Activated gamma-delta T cell treated with anti-CD3 and anti-CD28 coated beads, Interleukin-2, amount 50 U/mL, for 16 hours (primary cell): ENCODE measurements around the gene GAL3ST3.
"Not testable (repeated sequence)": the region's sequence is repeated elsewhere in the genome, so short reads cannot be mapped to it uniquely, and the experiment has no call there.

Experiments
- DNase-seq: peaks from one replicate; pipeline ENCODE4 v3.0.0-alpha.2; 2020; ENCODE audit warnings: low read depth

The GAL3ST3 gene

GRCh38 chr11:66012946-66013761, 35.8 kb downstream of the GAL3ST3 start:
- no peak for DNase-seq

- DNase-seq: no peak
Observed at GRCh38 chr11:66012371-66012945, 36.5 kb downstream of the GAL3ST3 start.

- no peak for DNase-seq
Observed at GRCh38 chr11:66011785-66012303, 37.1 kb downstream of the GAL3ST3 start, which contains the start of gene CST6. Gene CST6 (plus strand): TSS chr11:66012008. CDS start chr11:66012045, 37 bp downstream.

- DNase-seq: no peak
Observed at GRCh38 chr11:66011239-66011784, 37.6 kb downstream of the GAL3ST3 start.

GRCh38 chr11:66010036-66010435, 38.9 kb downstream of the GAL3ST3 start:
- DNase-seq: not testable (repeated sequence)

GRCh38 chr11:66008468-66009101, 40.4 kb downstream of the GAL3ST3 start:
- no peak for DNase-seq

- DNase-seq: no peak
Observed at GRCh38 chr11:66008095-66008467, 40.9 kb downstream of the GAL3ST3 start.

- DNase-seq: no peak
Observed at GRCh38 chr11:66007201-66007634, 41.7 kb downstream of the GAL3ST3 start.

GRCh38 chr11:66006891-66007176, 42.1 kb downstream of the GAL3ST3 start:
- no peak for DNase-seq

GRCh38 chr11:66006134-66006890, 42.6 kb downstream of the GAL3ST3 start:
- DNase-seq: no peak

GRCh38 chr11:66004186-66004585, 44.8 kb downstream of the GAL3ST3 start:
- no peak for DNase-seq

- no peak for DNase-seq
Observed at GRCh38 chr11:66003291-66003690, 45.7 kb downstream of the GAL3ST3 start.

GRCh38 chr11:66002648-66003225, 46.2 kb downstream of the GAL3ST3 start:
- no peak for DNase-seq

GRCh38 chr11:66001942-66002647, 46.9 kb downstream of the GAL3ST3 start, which contains the start of the genes BANF1 and EIF1AD:
Gene BANF1 (plus strand): TSS chr11:66002503. CDS start chr11:66003251, 748 bp downstream.
Gene EIF1AD (minus strand): TSS chr11:66002157. CDS start chr11:66000389, 1,768 bp downstream.
- DNase-seq: peak; percentile 90

- no peak for DNase-seq
Observed at GRCh38 chr11:65997286-65997685, 51.7 kb downstream of the GAL3ST3 start.

- no peak for DNase-seq
Observed at GRCh38 chr11:65992056-65992455, 56.9 kb downstream of the GAL3ST3 start.
